Omental fat pad (tissue), 4 donors: ENCODE measurements around the gene ZNRF2. TPM values are rescaled to one million over a fixed set of nuclear protein-coding genes. Genes with fewer than 3 reads are reported as not detected.
"Not testable (repeated sequence)": the region's sequence is repeated elsewhere in the genome, so short reads cannot be mapped to it uniquely, and the experiment has no call there.

Source experiments
- ATAC-seq: fragments of 150-250 bp; one replicate; pipeline ENCODE4 v1.9.1; 2016; ENCODE audit warnings: mild to moderate bottlenecking, moderate library complexity; ENCODE audit not compliant: low FRiP score
- DNase-seq: peaks from one replicate; pipeline ENCODE4 v3.0.0-alpha.2; 2019; ENCODE audit warnings: low spot score
- total RNA-seq, 4 donors: library from RNA; depleted of rRNA; stranded (reverse); fragments of >200 nt; gene quantifications; one replicate each; pipeline ENCODE4 v1.1.0, GENCODE V29; 2016
- TF ChIP-seq, protein P1 (sequence below), 3 donors: fragments of 450-650 bp; IDR thresholded peaks; one replicate each; pipeline ENCODE4 v1.5.1; 2016 to 2017; ENCODE audit warnings: antibody characterized with exemption in 3 of 3, mild to moderate bottlenecking in 3 of 3, moderate library complexity in 2 of 3

ZNRF2 gene
- total RNA-seq, 4 donors from 2014 or later: 14.9 to 23.3 (median 18.6) TPM

DNA sequence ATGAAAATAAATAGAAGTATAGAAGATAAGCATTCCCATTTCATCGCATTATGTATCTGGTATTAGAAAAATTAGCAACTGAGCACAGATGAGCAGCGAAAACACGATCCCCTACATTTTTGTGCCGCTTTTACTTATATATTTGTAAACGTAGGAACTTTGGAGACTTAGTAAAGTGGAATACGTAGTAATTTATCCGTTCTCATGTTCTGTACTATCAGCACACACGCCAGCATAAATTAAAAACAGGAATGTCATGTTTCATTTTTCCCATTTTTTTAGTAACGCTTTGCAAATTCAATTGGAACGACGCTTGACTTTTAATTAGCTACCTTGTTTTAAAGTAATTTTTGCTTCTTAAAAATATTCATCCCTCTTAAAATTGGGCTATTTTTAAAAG is 2.4 kb downstream of the ZNRF2 start:
- TF ChIP-seq, protein P1, sequence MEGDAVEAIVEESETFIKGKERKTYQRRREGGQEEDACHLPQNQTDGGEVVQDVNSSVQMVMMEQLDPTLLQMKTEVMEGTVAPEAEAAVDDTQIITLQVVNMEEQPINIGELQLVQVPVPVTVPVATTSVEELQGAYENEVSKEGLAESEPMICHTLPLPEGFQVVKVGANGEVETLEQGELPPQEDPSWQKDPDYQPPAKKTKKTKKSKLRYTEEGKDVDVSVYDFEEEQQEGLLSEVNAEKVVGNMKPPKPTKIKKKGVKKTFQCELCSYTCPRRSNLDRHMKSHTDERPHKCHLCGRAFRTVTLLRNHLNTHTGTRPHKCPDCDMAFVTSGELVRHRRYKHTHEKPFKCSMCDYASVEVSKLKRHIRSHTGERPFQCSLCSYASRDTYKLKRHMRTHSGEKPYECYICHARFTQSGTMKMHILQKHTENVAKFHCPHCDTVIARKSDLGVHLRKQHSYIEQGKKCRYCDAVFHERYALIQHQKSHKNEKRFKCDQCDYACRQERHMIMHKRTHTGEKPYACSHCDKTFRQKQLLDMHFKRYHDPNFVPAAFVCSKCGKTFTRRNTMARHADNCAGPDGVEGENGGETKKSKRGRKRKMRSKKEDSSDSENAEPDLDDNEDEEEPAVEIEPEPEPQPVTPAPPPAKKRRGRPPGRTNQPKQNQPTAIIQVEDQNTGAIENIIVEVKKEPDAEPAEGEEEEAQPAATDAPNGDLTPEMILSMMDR (IDR thresholded peaks at IDR 0.05): no peak
- DNase-seq (no peak), ATAC-seq (no peak)

DNA sequence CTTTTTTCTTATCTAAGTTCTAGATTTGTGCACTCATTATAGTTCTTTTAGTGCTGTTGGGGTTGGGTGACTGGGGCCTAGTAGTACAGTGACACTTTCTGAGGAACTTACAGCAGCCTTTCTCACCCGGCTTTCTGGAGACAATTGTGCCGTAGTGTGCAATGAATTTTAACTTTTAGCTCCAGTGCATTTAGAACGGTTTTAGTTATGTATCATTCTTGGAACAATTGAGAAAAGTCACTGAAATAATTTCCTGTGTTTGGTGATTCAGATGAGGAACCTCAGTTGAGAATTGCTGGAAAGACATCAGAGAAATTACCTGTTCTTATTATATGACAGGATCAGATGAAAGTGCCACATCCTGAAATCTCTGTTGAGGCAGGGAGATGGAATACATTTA is 3.2 kb downstream of the ZNRF2 start:
- DNase-seq, ATAC-seq: not testable (repeated sequence)

- not testable (repeated sequence) for ATAC-seq, DNase-seq
Measured at GRCh38 chr7:30289634-30290033, 5.2 kb downstream of the ZNRF2 start.

GRCh38 chr7:30290317-30290716 is 5.9 kb downstream of the ZNRF2 start:
- not testable (repeated sequence) for DNase-seq, ATAC-seq

DNA sequence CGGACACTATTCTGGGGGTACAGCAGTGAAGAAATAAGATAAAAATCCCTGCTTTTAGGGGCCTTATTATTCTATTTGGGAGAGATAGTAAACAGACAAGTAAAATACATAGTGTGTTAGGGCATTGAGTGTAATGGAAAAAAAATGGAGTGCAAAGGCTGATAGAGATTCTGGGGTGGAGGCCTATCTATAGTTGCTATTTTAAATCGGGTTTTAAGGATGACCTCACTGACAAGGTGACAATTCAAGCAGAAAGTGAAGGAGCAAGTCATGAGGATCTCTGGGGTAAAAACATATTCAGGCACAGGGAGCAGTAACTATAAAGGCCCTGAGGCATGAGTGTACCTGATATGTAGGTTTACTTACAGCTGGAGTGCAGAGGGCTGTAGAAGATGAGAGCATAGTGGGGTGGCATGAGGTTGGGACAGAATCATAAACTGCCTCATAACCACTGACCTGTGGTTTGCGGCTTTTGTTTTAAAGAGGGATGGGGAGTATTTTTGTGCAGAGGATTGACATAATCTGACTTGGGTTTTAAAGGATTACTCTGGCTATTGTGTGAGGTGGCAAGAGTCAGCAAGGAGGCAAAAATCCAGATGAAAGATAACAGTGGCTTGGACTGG is 8.1 kb downstream of the ZNRF2 start:
- not testable (repeated sequence) for DNase-seq, ATAC-seq

DNA sequence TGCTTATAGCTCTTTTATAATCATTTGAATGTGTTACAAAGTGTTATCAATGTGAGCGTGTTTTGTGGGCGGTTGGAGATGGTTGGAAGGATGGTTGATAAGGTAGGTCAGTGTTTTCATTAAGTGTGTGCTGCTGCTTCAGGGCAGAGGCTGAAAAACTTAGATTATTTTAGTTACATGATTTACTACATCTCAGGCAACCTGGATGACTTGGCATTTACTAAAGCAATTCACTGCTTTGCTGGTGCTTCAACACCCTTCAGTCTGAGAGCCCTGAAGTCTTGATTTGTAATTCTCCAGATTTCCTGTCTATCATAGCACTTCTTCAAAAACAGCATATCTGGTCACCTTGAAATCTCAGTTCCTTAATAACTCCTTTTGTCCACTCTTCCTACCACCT is 11.9 kb downstream of the ZNRF2 start:
- ATAC-seq, DNase-seq: not testable (repeated sequence)

GRCh38 chr7:30297499-30297898 is 13.1 kb downstream of the ZNRF2 start:
- not testable (repeated sequence) for ATAC-seq, DNase-seq

DNA sequence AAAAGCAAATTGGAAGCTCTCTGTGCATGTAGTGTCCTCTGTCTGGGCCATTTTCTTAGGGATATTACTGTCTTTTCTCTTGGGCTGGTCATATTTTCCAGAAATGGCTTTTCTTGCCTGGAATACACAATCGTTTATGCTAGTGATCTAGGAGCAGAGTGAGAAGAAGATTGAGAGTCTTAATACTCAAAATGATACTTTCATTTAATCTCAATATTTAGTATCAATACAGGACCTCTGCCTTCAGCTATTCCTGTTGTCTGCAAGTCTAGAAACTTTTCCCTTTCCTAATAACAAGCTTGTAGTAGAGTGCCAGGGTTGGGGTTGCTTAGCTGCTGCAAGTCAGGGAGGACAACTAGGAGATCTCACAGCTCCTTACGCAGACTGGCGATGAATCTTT is 14.0 kb downstream of the ZNRF2 start:
- ATAC-seq, DNase-seq: not testable (repeated sequence)

DNA sequence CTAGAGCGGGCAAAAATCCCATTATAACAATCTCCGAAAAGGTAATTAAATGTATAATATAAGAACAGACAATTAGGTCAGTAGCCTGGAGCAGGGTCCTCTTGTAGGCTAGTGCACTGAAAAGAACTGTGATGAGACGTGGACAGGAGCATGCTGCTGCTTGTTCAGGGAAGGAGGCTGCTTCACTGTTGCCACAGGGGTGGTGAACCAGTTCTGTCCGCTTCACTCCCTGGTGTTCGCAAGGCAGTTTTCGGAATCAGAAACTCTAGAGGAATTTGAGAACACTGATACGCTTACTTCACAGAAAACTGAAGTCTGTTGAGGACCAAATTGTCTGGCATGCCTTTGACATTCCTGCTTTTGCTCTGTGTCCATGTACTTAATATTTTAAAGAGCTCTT is 17.4 kb downstream of the ZNRF2 start:
- TF ChIP-seq, protein P1 (IDR thresholded peaks at IDR 0.05): no peak
- no peak for ATAC-seq
- DNase-seq: no peak

DNA sequence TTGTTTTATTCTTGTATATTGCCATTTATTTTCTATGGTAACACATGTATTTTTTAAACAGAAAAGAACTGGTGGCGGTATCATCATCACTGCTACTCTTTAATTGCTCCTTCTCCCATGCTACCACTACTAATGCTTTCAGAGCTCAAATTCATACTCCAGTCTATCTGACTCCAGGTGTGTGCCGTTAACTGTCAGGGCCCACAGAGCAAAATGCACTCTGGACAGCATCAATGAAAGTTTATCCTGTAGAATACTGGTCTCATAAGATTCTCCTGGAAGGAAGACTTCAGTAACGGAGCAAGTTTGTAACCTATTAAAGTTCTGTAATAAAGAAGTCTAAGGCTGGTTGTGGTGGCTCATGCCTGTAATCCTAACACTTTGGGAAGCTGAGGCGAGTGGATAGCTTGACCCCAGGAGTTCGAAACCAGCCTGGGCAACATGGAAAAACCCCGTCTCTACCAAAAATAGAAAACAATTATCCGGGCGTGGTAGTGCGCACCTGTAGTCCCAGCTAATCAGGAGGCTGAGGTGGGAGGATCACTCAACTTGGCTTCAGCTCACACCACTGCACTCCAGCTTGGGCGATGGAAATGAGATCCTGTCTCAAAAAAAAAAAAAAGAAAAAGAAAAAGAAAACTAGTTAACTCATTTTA is 18.4 kb downstream of the ZNRF2 start:
- TF ChIP-seq, protein P1 (IDR thresholded peaks at IDR 0.05): no peak
- ATAC-seq (no peak), DNase-seq (no peak)

DNA sequence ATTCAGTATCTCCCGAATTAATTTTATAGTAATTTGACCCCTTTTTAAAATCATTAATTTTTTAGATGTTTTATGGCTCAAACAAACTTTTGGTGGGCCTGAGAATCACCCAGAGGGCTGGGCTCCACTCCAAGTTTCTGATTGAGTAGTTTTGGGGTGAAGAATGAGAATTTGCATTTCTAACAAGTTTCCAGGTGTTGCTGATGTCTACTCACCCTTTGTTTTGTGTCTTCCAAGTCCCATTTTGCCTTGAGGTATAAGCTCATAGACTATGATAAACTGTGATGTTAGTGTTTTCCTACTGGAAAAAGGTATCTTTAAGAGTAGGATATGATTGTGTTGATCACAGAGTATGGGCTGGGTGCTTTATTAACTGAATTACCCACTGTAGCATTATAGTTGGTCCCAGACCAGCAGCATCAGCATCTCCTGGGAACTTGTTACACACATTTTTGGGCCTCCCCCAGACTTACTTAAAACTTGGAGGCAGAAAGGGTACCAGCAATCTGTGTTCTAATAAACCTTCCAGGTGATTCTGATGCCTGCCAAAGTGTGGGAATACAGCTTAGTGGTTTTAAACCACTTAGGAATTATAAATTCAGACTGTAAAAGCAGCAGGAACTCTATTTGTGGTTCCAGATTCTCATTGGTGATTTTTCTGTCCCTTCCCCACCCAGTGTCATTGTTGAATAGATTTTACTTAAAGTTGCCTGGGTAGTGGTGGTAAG is 19.1 kb downstream of the ZNRF2 start:
- ATAC-seq (no peak), DNase-seq (no peak)
- TF ChIP-seq, protein P1 (IDR thresholded peaks at IDR 0.05): no peak
